HG03565 (cell line): ENCODE results near the gene ESYT1.

Experiments
- ATAC-seq: cut with Tn5 transposase; IDR thresholded peaks from one replicate; pipeline ENCODE4 v1.9.1; 2021; ENCODE audit warnings: mild to moderate bottlenecking, moderate library complexity; ENCODE audit not compliant: unreplicated experiment

Gene ESYT1

DNA sequence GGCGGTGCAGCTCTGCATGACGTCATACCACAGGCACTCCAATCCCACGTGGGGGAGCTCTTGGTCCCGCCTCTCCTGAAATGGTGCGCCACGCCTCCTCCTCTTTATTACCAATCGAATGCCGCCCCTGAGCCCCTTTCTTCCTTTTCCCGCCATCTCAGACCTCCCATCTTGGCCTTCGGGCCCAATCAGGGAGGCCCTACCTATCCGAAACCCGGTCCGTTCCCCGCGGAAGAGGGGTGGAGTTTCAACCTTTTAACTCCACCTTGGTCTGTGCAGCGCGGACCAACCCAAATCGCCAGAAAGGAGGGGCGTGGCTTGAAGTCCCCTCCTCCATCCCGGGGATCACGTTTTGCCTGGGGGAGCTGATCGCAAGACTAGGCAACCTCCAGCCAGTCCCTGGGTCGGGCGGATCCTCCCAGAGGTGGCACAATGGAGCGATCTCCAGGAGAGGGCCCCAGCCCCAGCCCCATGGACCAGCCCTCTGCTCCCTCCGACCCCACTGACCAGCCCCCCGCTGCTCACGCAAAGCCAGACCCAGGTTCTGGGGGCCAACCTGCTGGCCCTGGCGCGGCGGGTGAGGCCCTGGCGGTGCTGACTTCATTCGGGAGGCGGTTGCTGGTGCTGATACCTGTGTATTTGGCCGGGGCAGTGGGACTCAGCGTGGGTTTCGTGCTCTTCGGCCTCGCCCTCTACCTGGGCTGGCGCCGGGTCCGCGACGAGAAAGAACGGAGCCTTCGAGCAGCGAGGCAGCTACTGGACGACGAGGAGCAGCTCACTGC lies at the start of gene ESYT1:
Gene ESYT1, plus strand, starts transcription at position 380 of the 782 bp plus-strand sequence. Its CDS starts 53 bp downstream, at position 433.
- peak; percentile 82 for ATAC-seq

- ATAC-seq: no peak
Measured at GRCh38 chr12:56078427-56078826, 49.6 kb upstream of the ESYT1 start.

- no peak for ATAC-seq
Measured at GRCh38 chr12:56078931-56079722, 48.9 kb upstream of the ESYT1 start.

DNA sequence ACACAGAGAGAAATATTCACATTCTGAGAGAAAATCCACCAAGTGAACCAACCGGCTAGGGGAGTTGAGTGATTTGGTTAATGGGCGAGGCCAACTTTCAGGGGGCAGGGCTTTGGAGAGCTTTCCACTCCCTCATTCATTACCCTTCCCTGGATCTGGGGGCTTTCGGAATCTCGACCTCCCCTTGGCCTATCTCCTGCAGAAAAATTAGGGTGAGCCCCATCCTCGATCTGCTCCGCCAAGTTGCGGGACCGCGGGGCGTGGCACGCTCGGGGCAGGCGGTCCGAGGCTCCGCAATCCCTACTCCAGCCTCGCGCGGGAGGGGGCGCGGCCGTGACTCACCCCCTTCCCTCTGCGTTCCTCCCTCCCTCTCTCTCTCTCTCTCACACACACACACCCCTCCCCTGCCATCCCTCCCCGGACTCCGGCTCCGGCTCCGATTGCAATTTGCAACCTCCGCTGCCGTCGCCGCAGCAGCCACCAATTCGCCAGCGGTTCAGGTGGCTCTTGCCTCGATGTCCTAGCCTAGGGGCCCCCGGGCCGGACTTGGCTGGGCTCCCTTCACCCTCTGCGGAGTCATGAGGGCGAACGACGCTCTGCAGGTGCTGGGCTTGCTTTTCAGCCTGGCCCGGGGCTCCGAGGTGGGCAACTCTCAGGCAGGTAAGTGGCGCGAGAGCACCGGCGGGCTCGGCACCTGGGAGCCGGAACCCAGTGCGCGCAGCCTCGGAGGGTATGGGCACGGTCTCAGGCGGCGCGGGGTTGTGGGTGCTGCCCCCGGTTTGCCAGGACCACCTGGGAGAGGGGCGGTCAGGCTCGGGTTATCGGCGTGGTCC lies 48.1 kb upstream of the ESYT1 start, which contains the start of gene ERBB3:
Gene ERBB3, plus strand, starts transcription at position 443 of the 833 bp plus-strand sequence. Its CDS starts 136 bp downstream, at position 579.
- no peak for ATAC-seq

- no peak for ATAC-seq
Measured at GRCh38 chr12:56080556-56081138, 47.4 kb upstream of the ESYT1 start.

DNA sequence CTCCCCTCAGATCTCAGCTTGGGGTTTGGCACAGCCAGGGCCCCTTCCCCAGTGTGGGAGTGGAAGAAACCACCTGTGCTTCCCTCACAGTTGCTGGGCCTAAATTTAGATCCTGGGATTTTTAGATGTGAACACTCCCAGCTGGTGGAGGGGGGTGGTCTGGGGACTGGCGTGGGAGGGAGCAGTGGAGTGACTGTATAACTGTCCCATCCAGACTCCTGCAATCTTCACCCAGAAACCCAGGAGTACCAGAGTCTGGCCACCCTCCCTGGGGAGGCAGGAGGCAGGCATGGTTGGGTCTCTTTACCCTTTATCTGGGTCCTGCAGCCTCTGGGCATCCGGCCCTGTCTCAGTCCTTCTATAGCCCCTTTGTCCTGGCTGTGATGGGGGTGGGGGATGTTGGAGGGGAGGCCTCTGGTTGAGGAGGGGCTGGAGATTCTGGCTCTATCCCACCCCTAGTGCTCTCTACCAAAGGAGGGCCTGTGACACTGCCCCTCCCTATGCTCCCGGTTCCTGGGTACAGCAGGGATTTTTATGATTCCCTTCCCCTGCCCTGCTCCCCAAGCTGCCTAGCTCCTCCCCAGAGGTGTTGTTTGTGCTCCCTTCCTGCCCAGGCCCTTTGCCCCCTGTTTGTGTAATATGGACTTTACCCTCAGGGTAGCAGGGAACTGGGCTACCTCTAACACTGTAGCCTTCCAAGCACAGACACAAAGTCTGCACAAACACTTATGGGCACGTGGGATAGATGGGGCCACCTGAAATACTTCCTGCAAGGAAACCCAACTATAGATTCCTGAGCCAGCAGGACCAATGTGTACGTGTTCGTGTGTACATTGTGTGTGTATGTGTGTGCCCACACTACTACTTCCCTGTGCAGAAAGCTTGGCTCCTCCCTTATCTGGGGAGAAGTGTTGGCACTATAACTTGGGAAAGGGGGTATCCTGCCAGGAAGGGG lies 46.4 kb upstream of the ESYT1 start:
- ATAC-seq: no peak

- ATAC-seq: no peak
Measured at GRCh38 chr12:56082382-56082781, 45.7 kb upstream of the ESYT1 start.

GRCh38 chr12:56082967-56083366 lies 45.1 kb upstream of the ESYT1 start:
- no peak for ATAC-seq

DNA sequence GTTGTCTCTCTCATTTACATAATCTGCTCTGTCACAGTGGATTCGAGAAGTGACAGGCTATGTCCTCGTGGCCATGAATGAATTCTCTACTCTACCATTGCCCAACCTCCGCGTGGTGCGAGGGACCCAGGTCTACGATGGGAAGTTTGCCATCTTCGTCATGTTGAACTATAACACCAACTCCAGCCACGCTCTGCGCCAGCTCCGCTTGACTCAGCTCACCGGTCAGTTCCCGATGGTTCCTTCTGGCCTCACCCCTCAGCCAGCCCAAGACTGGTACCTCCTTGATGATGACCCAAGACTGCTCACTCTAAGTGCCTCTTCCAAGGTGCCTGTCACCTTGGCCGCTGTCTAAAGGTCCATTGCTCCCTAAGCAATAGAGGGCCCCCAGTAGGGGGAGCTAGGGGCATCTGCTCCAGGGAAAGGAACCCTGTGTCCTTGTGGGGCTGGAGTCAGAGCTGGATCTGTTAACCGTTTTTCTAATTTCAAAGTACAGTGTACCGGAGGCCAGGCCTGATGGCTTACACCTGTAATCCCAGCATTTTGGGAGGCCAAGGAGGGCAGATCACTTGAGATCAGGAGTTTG lies 43.0 kb upstream of the ESYT1 start:
- no peak for ATAC-seq

DNA sequence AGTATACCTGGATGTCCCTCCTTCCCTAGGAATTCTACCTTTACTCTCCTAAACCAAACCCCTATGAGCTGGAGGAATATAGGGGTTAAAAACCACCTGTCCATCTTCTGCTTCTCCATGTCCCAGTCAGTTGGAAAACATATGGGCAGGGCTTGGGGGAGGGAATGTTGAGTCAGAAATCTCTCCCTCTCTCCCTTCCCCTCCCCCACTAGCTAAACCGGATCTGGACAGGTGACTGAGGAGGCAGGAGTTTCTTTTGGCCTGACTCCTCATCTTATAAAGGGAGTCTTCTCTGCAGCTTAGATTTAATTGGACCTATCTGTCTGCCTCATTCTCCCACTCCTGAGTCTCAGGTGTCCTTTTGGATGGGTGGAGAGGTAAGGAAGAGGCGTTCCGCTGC lies 42.0 kb upstream of the ESYT1 start:
- no peak for ATAC-seq

GRCh38 chr12:56086608-56087007 lies 41.5 kb upstream of the ESYT1 start:
- ATAC-seq: no peak

GRCh38 chr12:56087220-56087619 lies 40.8 kb upstream of the ESYT1 start:
- no peak for ATAC-seq

DNA sequence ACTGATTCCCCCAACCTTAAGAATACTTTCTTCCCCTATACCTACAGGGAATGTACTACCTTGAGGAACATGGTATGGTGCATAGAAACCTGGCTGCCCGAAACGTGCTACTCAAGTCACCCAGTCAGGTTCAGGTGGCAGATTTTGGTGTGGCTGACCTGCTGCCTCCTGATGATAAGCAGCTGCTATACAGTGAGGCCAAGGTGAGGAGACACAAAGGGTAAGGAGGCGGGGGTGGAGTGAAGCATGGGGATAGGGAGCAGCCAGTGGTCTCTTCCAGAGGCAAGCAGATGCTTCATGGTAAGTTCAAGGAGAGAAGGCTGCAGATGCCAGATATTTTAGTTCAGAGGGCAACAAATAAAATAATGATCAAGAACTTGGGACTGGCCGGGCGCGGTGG lies 30.3 kb upstream of the ESYT1 start:
- no peak for ATAC-seq

DNA sequence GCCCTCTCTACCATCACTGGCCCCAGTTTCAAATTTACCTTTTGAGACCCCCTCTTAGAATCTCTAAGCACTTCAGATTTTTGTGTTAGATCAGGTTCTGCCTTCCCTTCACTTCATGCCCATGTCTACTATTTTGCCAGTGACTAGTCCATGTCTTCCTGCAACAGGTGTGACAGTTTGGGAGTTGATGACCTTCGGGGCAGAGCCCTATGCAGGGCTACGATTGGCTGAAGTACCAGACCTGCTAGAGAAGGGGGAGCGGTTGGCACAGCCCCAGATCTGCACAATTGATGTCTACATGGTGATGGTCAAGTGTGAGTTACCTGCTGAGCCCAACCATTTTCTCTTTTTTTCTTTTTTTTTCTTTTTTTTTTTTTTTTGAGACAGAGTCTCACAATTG lies 29.5 kb upstream of the ESYT1 start:
- no peak for ATAC-seq

- ATAC-seq: no peak
Measured at GRCh38 chr12:56099787-56100186, 28.3 kb upstream of the ESYT1 start.

DNA sequence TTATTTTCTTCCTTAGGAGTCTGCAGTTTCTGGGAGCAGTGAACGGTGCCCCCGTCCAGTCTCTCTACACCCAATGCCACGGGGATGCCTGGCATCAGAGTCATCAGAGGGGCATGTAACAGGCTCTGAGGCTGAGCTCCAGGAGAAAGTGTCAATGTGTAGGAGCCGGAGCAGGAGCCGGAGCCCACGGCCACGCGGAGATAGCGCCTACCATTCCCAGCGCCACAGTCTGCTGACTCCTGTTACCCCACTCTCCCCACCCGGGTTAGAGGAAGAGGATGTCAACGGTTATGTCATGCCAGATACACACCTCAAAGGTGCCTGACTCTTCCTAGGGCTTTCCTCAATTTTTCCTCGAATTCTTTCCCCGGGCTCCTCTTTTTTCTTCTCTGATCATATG lies 27.0 kb upstream of the ESYT1 start:
- ATAC-seq: no peak

- ATAC-seq: no peak
Measured at GRCh38 chr12:56102683-56103065, 25.4 kb upstream of the ESYT1 start.

DNA sequence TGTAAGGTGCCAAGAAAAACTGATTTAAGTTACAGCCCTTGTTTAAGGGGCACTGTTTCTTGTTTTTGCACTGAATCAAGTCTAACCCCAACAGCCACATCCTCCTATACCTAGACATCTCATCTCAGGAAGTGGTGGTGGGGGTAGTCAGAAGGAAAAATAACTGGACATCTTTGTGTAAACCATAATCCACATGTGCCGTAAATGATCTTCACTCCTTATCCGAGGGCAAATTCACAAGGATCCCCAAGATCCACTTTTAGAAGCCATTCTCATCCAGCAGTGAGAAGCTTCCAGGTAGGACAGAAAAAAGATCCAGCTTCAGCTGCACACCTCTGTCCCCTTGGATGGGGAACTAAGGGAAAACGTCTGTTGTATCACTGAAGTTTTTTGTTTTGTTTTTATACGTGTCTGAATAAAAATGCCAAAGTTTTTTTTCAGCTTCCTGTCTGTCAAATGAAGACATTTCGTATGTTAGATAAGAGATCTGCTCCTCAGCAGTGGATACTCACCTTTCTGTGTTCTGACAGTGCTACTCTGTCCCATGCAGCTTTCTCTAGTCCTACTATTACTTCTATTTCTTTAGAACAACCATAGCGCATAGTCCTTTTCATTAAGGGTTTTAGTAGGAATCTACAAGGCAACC lies 24.9 kb upstream of the ESYT1 start:
- no peak for ATAC-seq

DNA sequence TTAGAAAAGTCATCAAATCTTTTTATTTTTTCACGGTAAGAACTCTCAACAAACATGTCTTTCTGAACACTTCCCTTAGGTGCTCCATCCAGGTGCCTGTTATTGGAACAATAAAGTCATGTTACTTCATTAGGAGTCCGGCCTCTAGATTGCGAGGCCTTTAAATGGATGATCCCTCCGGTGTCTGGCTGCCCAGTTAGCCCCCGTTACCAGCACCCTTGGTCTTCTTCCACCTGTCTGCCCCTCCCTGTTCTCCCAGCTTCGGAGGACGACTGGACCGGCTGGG lies 24.3 kb upstream of the ESYT1 start:
- peak; percentile 6 for ATAC-seq
